ENCODE results near the gene ACAP1.
"Not testable (repeated sequence)": the region's sequence is repeated elsewhere in the genome, so short reads cannot be mapped to it uniquely, and the experiment has no call there.

The ACAP1 gene

GRCh38 chr17:7367918-7368598, 31.7 kb downstream of the ACAP1 start:
- no peak overlapping the region for H3K4me3 ChIP-seq (ENCODE audit: low read depth, low read length)
- TF ChIP-seq, protein P1, sequence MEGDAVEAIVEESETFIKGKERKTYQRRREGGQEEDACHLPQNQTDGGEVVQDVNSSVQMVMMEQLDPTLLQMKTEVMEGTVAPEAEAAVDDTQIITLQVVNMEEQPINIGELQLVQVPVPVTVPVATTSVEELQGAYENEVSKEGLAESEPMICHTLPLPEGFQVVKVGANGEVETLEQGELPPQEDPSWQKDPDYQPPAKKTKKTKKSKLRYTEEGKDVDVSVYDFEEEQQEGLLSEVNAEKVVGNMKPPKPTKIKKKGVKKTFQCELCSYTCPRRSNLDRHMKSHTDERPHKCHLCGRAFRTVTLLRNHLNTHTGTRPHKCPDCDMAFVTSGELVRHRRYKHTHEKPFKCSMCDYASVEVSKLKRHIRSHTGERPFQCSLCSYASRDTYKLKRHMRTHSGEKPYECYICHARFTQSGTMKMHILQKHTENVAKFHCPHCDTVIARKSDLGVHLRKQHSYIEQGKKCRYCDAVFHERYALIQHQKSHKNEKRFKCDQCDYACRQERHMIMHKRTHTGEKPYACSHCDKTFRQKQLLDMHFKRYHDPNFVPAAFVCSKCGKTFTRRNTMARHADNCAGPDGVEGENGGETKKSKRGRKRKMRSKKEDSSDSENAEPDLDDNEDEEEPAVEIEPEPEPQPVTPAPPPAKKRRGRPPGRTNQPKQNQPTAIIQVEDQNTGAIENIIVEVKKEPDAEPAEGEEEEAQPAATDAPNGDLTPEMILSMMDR (IDR thresholded peaks at IDR 0.05; ENCODE audit: control insufficient read depth, extremely low read depth, insufficient read depth), result no peak
- no peak for DNase-seq (ENCODE audit: low read depth)

GRCh38 chr17:7368599-7368994, 32.3 kb downstream of the ACAP1 start:
- not testable (repeated sequence) for H3K4me3 ChIP-seq (ENCODE audit: low read depth, low read length); DNase-seq (ENCODE audit: low read depth)

DNA sequence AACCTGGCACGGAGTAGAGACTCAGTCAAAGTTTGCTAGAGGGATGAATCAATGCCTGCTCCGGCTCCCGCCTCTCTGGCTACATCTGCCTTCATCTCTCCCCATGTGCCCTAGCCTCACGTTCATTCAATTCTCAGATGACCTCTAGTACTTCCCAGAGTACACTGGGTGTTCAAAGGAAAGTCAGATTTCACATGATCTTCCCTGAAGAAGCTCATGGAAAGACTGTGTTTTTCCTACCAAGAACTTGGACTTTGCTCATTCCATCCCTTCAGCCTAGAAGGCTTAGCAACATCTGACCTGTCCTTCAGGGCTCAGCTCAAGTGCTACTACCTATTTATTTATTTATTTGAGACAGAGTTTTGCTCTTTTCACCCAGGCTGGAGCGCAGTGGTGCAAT, 33.5 kb downstream of the ACAP1 start:
- TF ChIP-seq, protein P1 (IDR thresholded peaks at IDR 0.05; ENCODE audit: control insufficient read depth, extremely low read depth, insufficient read depth), result no peak
- no peak overlapping the region for H3K4me3 ChIP-seq (ENCODE audit: low read depth, low read length)
- DNase-seq (ENCODE audit: low read depth), result no peak

- no peak overlapping the region for H3K4me3 ChIP-seq (ENCODE audit: low read depth, low read length)
- TF ChIP-seq, protein P1 (IDR thresholded peaks at IDR 0.05; ENCODE audit: control insufficient read depth, extremely low read depth, insufficient read depth), result no peak
- no peak for DNase-seq (ENCODE audit: low read depth)
Observed at GRCh38 chr17:7370853-7371252, 34.5 kb downstream of the ACAP1 start.

- no peak overlapping the region for H3K4me3 ChIP-seq (ENCODE audit: low read depth, low read length)
- no peak for DNase-seq (ENCODE audit: low read depth)
- TF ChIP-seq, protein P1 (IDR thresholded peaks at IDR 0.05; ENCODE audit: control insufficient read depth, extremely low read depth, insufficient read depth), result no peak
Observed at GRCh38 chr17:7374353-7374752, 38.0 kb downstream of the ACAP1 start.

- H3K4me3 ChIP-seq (ENCODE audit: low read depth, low read length), result no peak overlapping the region
- no peak for DNase-seq (ENCODE audit: low read depth)
- TF ChIP-seq, protein P1 (IDR thresholded peaks at IDR 0.05; ENCODE audit: control insufficient read depth, extremely low read depth, insufficient read depth), result no peak
Observed at GRCh38 chr17:7379134-7379533, 42.8 kb downstream of the ACAP1 start.

- DNase-seq (ENCODE audit: low read depth), result peak; percentile 67
- TF ChIP-seq, protein P1 (IDR thresholded peaks at IDR 0.05; ENCODE audit: control insufficient read depth, extremely low read depth, insufficient read depth), result no peak
- peak overlapping the region; percentile 62 for H3K4me3 ChIP-seq (ENCODE audit: low read depth, low read length)
Observed at GRCh38 chr17:7380321-7380720, 44.0 kb downstream of the ACAP1 start.

All from LNCaP clone FGC (cell line).